PFSK-1 (cell line): ENCODE measurements around the gene PLCL2.

Experiments
- FOXP2 ChIP-seq: optimal IDR thresholded peaks from 2 replicates; pipeline ENCODE3; 2011; ENCODE audit warnings: borderline replicate concordance, control low read depth, inconsistent platforms; ENCODE audit not compliant: insufficient read depth; ENCODE audit errors: extremely low read length, extremely low read depth
- POLR2AphosphoS5 ChIP-seq: IDR thresholded peaks from 2 replicates; pipeline ENCODE4 v1.6.1; 2012; ENCODE audit warnings: low read depth, mild to moderate bottlenecking, control low read depth, low read length, moderate library complexity
- REST ChIP-seq, 2 experiments: IDR thresholded peaks; 2 replicates each; pipeline versions ENCODE4 v1.6.1 to v1.8.0; 2011 to 2012; ENCODE audit warnings: low read depth in 2 of 2, low read length in 2 of 2, control low read depth in 1 of 2, inconsistent platforms in 1 of 2, mild to moderate bottlenecking in 1 of 2, moderate library complexity in 1 of 2; ENCODE audit not compliant: insufficient read depth in 1 of 2
- SIN3A ChIP-seq: IDR thresholded peaks from 2 replicates; pipeline ENCODE4 v1.6.1; 2012; ENCODE audit warnings: mild to moderate bottlenecking, low read length, moderate library complexity, borderline replicate concordance; ENCODE audit not compliant: insufficient read depth
- TAF1 ChIP-seq: IDR thresholded peaks from 2 replicates; pipeline ENCODE4 v1.6.1; 2012; ENCODE audit warnings: low read length, control low read depth, borderline replicate concordance; ENCODE audit not compliant: insufficient read depth

Gene PLCL2

DNA sequence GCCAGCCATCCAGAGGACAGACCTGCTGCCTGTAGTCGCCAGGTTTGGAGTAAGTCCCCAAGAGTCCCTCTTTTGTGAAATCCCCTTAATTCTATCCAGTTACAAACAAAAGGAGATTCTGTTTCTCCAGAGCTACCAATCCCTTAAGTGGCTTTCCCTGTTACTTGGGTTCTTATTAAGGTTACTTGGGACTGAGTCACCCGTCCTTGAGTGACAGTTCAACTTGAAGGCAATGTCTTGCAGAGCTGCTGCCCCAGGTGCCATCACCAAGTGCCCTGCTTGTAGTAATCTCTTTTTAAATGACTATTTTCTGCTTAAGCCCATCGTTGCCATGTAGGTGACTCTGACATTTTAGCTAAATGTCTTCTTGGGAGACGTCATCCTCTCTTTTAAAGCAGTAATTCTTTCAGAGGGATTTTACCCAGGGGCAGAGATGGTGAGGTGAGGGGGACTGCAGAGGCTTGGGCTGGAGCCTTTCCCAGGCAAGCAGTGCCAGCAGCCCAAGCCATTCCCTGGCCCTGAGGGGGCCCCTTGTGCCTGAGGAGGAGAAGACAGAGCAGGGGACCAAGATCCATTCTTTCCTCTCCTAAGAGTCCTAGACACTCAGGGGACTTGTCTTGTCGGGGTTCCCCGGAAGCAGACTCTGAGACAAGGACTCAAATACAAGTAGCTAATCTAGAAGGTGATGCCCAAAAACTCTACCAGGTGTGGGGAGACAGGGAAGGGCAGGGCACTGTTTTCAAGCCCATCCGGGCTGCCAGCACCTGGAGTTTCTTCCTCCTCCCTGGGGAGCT lies 253.7 kb downstream of the PLCL2 start:
- no peak for TF ChIP-seq REST (IDR thresholded peaks at IDR 0.05; ENCODE audit: insufficient read depth in 1 of 2, low read depth in 2 of 2, low read length in 2 of 2)
- TF ChIP-seq POLR2AphosphoS5, result no peak
- TF ChIP-seq FOXP2, result no peak
- TF ChIP-seq TAF1, result no peak
- TF ChIP-seq SIN3A, result no peak
